Neural progenitor cell (in vitro differentiated cells): ENCODE measurements around the gene VPS26C.

Experiments used
- EZH2 ChIP-seq: fragments of 200-600 bp; sonication (generic); IDR thresholded peaks from 2 replicates; pipeline ENCODE4 v1.6.1; 2017; ENCODE audit warnings: antibody characterized with exemption, mild to moderate bottlenecking, moderate library complexity
- EZH2phosphoT487 ChIP-seq: fragments of 200-600 bp; sonication (generic); IDR thresholded peaks from 2 replicates; pipeline ENCODE4 v1.6.1; 2017; ENCODE audit warnings: antibody characterized with exemption
- TF ChIP-seq, protein P1 (sequence below): fragments of 200-600 bp; sonication (generic); IDR thresholded peaks from 2 replicates; pipeline ENCODE4 v1.5.1; 2017; ENCODE audit warnings: antibody characterized with exemption, mild to moderate bottlenecking

DNA sequence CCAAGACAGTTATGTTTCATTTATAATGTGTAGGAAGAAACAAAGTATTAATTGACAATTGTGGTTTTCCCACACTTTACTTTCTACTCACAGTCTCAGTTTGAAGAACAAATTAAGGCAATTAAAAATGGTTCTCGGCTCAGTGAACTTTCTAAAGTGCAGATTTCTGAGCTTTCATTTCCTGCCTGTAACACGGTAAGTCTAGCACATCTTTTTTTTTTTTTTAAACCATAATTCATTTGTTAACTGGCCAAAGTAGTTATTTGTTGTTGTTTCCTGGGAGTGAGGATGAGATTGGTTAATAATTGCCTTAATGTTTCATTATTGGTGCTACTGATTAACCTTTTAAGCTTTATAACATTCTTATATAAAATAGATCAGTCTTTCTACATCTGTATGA lies 75.1 kb downstream of the VPS26C start:
- TF ChIP-seq EZH2 (no peak), EZH2phosphoT487 (no peak)
- TF ChIP-seq, protein P1, sequence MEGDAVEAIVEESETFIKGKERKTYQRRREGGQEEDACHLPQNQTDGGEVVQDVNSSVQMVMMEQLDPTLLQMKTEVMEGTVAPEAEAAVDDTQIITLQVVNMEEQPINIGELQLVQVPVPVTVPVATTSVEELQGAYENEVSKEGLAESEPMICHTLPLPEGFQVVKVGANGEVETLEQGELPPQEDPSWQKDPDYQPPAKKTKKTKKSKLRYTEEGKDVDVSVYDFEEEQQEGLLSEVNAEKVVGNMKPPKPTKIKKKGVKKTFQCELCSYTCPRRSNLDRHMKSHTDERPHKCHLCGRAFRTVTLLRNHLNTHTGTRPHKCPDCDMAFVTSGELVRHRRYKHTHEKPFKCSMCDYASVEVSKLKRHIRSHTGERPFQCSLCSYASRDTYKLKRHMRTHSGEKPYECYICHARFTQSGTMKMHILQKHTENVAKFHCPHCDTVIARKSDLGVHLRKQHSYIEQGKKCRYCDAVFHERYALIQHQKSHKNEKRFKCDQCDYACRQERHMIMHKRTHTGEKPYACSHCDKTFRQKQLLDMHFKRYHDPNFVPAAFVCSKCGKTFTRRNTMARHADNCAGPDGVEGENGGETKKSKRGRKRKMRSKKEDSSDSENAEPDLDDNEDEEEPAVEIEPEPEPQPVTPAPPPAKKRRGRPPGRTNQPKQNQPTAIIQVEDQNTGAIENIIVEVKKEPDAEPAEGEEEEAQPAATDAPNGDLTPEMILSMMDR: no peak
